HEK293T (cell line): ENCODE results near the gene POLR3B.

Experiments
- ARNT ChIP-seq: fragments of 450-650 bp; IDR thresholded peaks from 2 replicates; pipeline ENCODE4 v1.6.1; 2017; ENCODE audit warnings: mild to moderate bottlenecking
- BHLHE40 ChIP-seq: fragments of 450-650 bp; IDR thresholded peaks from 2 replicates; pipeline ENCODE4 v1.6.1; 2016; ENCODE audit warnings: mild to moderate bottlenecking, moderate library complexity, borderline replicate concordance
- CTBP1 ChIP-seq: fragments of 450-650 bp; IDR thresholded peaks from 2 replicates; pipeline ENCODE4 v1.6.1; 2016; ENCODE audit warnings: borderline replicate concordance
- ELF4 ChIP-seq: fragments of 450-650 bp; IDR thresholded peaks from 2 replicates; pipeline ENCODE4 v1.6.1; 2017; ENCODE audit warnings: antibody characterized with exemption
- FOXK2 ChIP-seq: fragments of 450-650 bp; IDR thresholded peaks from 2 replicates; pipeline ENCODE4 v1.6.1; 2016; ENCODE audit warnings: mild to moderate bottlenecking
- FOXM1 ChIP-seq: fragments of 450-650 bp; IDR thresholded peaks from 2 replicates; pipeline ENCODE4 v1.6.1; 2017; ENCODE audit warnings: mild to moderate bottlenecking, borderline replicate concordance
- LEF1 ChIP-seq: fragments of 450-650 bp; IDR thresholded peaks from 2 replicates; pipeline ENCODE4 v1.6.1; 2017; ENCODE audit warnings: mild to moderate bottlenecking, borderline replicate concordance
- NFRKB ChIP-seq: fragments of 450-650 bp; IDR thresholded peaks from 2 replicates; pipeline ENCODE4 v1.6.1; 2016; ENCODE audit warnings: mild to moderate bottlenecking, moderate library complexity
- PKNOX1 ChIP-seq: fragments of 450-650 bp; IDR thresholded peaks from 2 replicates; pipeline ENCODE4 v1.6.1; 2016
- SP1 ChIP-seq: fragments of 450-650 bp; IDR thresholded peaks from 2 replicates; pipeline ENCODE4 v1.6.1; 2017
- SUZ12 ChIP-seq: fragments of 450-650 bp; IDR thresholded peaks from 2 replicates; pipeline ENCODE4 v1.6.1; 2016; ENCODE audit warnings: mild to moderate bottlenecking
- TARDBP ChIP-seq: fragments of 450-650 bp; IDR thresholded peaks from 2 replicates; pipeline ENCODE4 v1.6.1; 2016

GRCh38 chr12:106378788-106379187 lies 21.2 kb downstream of the POLR3B start:
- no peak for TF ChIP-seq SUZ12
- TF ChIP-seq TARDBP, result no peak
- TF ChIP-seq FOXM1, result no peak
- no peak for TF ChIP-seq LEF1
- TF ChIP-seq CTBP1, result no peak
- no peak for TF ChIP-seq BHLHE40
- TF ChIP-seq NFRKB, result no peak
- no peak for TF ChIP-seq ARNT
- no peak for TF ChIP-seq SP1
- no peak for TF ChIP-seq ELF4
- TF ChIP-seq PKNOX1, result no peak
- TF ChIP-seq FOXK2, result no peak
